NCI-H345 (cell line): Measurements from ENCODE around the gene PDCD1LG2.
"Not testable (repeated sequence)": the region's sequence is repeated elsewhere in the genome, so short reads cannot be mapped to it uniquely, and the experiment has no call there.

Experiments
- DNase-seq: peaks from one replicate; lab custom pipeline; 2025; lab: John Stamatoyannopoulos, UW

Gene PDCD1LG2

DNA sequence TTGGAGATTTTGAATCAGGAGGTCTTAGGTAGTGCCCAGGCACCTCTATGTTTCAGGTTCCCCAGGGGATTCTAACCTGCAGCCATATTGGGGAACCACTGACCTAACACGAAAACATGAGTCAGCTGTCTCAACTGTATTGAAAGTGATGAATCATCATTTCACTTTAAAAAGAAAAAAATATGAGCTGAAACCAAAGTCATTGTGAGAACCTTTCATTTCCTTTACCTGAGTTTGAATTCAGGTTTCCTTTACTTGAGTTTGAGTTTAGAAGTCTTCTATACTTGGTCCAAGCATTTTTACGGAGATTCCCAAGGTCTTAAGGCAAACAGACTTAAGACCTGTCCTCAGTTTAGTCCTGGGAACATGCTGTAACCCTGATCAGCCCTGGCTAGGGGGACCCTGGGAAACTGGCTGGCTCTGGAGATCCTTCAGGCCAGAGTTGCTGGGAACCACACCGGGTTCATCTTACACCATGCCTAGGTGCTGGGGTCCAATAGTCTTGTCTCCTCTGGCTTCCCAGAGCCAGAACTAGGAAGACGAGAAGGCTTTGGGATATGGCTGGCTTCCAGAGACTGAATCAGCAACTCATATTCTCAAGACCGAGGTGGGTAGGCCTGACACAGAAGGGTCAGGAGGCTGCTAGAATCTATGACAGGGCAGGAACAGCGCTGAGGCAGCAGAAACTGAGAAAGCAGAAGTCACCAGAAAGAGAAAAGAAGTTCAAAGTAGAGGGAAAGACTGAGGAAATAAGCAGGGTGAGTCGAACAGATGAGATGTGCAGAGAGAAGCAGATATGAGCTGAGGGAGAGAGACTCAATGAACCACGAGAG, 16.4 kb upstream of the PDCD1LG2 start:
- DNase-seq, result no peak

GRCh38 chr9:5494765-5495164, 15.6 kb upstream of the PDCD1LG2 start:
- DNase-seq, result not testable (repeated sequence)

- DNase-seq, result no peak
Measured at GRCh38 chr9:5499157-5499556, 11.2 kb upstream of the PDCD1LG2 start.

- peak; percentile 12 for DNase-seq
Measured at GRCh38 chr9:5499889-5500398, 10.4 kb upstream of the PDCD1LG2 start.

- DNase-seq, result no peak
Measured at GRCh38 chr9:5500441-5501235, 9.7 kb upstream of the PDCD1LG2 start.

DNA sequence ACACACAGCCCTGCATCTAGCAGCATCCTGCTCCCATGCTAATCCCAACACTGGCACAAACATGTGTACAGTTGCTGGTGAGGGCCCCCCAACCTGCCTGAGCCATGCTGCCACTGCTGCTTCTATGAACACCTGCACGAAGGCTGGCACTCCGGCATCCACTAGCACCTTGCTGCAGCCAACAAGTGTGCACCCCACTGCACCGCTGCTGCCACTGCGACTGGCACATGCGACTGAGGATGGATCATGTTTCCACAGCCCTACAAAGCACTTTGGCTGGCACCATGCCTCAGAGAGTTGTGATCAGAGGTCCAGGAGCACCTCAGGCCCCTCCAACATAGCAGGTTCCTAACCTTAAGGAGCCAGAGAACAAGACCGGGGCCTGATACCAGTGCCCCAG, 7.8 kb upstream of the PDCD1LG2 start:
- no peak for DNase-seq

GRCh38 chr9:5509573-5509972, 758 bp upstream of the PDCD1LG2 start:
- DNase-seq, result no peak

- DNase-seq, result no peak
Measured at GRCh38 chr9:5510989-5511388, 658 bp downstream of the PDCD1LG2 start.

- DNase-seq, result no peak
Measured at GRCh38 chr9:5511476-5511875, 1.1 kb downstream of the PDCD1LG2 start.

DNA sequence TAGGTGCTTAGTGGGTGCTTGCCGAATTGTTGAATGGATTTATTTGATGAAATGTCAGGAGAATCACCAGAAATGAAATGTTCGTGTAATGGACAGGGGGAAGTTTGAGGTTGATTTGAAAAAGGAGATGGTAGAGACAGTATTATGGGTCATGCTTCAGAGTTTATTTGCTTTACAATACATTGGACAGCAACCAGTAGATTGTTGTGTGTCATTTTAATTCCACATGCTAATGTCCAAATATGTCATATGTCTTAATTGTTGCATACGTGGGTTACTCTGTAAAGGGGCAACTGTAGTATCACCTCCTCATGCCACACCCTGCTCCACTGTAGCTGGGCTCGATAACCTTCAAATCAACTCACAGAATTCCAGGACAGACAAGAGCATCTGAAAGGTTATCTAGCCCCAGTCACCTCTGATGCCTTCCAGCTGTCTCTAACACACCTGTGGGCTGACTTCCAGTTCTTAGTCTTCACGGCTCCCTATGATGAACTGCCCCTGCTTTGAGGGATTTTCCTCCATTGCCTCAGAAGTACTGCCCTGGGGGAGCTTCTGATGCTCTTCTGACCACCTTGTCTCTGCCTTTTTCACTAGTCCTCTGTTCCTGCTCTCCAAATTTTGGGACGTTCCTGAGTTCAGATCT, 1.7 kb downstream of the PDCD1LG2 start:
- no peak for DNase-seq

DNA sequence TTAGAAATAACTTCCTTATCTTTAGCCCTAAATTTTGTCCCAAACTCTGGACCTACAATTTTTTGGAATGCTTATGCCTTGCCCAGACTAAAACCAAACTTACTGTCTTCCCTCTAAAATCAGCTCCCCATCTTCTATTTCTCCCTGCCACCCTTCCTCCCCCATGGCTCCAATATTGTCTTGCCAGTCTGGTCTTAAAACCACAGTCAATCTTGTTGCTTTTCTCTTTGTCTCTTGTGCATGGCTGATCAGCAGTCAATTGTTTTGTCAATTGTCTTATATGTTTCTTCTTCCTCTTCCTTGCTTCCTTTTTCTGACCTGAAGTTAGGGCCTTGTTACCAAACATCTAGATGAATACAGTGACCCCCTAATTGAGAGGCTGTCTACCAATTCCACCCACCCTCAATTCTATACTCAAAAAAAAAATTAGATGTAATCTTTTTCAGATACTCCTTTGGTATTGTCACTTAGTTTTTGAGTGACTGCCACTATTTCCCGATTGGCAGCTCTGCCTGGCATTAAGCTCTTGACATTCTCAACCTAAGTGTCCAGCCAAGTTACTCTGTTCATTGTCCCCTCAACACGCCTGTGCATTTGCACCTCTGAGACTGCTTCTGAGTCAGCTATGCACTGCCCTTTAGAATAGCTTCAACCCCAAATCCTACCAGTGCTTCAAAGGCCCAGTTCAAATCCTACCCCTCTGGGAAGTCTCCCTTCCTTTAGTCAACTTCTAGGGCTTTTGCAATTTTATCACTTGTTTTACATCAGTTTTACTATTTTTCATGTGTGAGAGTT, 2.5 kb downstream of the PDCD1LG2 start:
- no peak for DNase-seq

DNA sequence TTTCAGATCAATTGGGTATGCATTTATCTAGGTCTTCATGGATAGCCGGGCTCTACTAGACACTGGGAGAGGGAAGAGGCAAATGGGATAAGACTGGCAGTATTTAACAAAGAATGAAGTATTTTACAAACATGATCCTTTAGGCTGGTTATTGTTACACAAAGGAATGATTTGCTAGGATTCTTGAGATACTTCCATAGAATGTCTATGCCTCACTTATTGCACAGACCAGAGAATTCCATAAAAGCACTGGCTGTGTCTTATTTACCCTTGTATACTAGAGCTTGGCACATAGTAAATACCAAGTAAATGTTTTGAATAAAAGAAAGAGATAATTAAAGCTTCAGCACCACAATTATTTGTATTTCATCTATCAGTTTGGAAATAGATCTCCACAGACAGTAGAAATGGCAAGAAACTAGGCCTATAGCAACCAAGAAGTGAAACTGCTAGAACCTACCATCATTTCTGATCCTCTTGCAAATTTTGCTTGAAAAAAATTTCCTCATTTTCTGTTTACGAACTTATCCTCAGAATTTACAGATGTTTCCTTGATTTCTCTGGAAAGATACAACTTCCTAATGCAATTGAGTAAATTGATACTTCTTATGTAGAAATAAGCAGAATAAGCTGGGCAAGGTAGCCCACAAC, 3.8 kb downstream of the PDCD1LG2 start:
- no peak for DNase-seq

GRCh38 chr9:5514617-5515260, 4.4 kb downstream of the PDCD1LG2 start:
- DNase-seq, result no peak

GRCh38 chr9:5515261-5515650, 4.9 kb downstream of the PDCD1LG2 start:
- DNase-seq, result no peak

DNA sequence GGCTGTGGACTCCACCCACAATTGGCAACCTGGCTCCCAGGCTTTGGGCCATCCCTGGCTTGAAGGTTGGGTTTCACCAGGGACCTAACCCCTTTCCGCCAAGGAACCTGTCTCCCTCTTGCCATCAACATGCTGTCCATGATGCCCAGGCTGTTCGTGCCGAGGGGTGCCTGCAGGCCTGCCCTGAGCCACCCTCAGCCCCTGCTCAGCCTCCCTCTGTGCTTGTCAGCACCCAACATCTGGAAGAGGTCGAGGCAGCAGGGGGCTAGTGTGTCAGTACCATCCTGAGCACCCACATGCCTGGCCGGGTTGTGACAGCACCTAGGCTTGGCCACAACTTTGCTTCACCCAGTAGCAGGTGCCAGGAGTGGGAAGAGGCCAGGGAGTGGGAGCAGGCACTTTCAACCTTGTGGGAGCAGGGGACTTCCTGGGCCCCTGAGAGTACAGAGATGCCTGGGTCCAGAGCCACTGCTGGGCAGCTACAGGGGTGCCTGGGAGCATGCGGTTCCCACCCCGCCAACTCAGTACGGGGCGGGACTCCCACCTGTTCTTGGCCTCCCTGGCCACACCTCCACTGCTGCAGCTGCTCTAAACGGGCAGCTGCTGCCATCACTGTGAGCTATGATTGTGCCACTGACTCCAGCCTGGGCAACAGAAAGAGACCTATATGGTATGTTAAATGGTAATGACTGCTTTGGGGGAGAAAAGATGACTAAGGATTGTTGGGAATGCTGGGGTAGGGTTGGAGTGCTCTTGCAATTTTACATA, 6.3 kb downstream of the PDCD1LG2 start:
- no peak for DNase-seq

- no peak for DNase-seq
Measured at GRCh38 chr9:5518171-5518936, 8.0 kb downstream of the PDCD1LG2 start.

DNA sequence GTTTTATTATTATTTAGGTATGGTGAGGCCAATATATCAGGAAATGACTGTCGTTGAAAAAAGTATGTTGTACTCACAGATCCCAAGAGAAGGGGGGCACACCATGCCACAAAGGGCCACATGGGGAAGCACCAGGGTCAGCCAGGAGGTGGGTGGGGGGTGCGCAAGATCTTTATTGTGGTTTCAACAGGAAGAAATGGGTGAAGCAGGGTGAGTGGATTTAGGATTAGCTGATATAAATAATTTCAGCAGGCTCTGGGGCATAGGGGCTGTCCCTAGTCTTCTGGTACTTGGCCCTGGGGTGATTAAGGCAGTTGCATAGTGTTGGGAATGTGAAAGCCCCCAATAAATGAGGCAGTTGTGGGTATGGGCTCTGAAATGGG, 8.6 kb downstream of the PDCD1LG2 start:
- no peak for DNase-seq

DNA sequence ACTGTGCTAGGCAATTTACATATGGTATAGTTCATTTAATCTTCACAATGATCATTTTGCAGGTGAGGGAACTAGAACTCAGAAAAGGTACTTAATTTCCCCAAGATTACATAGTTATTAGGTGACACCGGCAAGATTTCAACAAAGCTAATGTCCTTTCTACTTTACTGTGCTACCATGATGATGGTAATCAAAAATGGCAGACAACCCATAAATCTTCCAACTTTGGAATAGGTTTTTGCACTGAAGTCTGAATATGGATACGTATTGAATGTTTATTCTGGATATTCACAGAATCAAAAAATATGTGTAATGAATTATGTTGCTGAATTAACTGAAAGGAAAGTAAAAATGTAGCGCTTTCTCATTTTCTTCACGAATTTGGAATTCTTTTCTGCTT, 13.8 kb downstream of the PDCD1LG2 start:
- no peak for DNase-seq

GRCh38 chr9:5529683-5530221, 19.4 kb downstream of the PDCD1LG2 start:
- DNase-seq, result no peak
